Measurements from ENCODE around the gene VPS41.

- TF ChIP-seq POLR2A (IDR thresholded peaks at IDR 0.05; ENCODE audit: low read depth, low read length), result no peak
- no peak for TF ChIP-seq TAF1 (IDR thresholded peaks at IDR 0.05; ENCODE audit: low read depth, low read length)
- no peak for TF ChIP-seq POLR2AphosphoS5 (IDR thresholded peaks at IDR 0.05; ENCODE audit: low read depth, low read length)
- no peak for TF ChIP-seq PAX5 (IDR thresholded peaks at IDR 0.05; ENCODE audit: insufficient read depth, low read length, severe bottlenecking)
- no peak for TF ChIP-seq POU2F2 (IDR thresholded peaks at IDR 0.05; ENCODE audit: low read depth, low read length)
- TF ChIP-seq SPI1 (IDR thresholded peaks at IDR 0.05; ENCODE audit: low read depth, low read length), result no peak
These were observed 62.7 kb downstream of the VPS41 start for GRCh38 chr7:38846280-38846679.

Measured in GM12891 (cell line).